IPS-18c (cell line): ENCODE measurements around the gene MAGEB1.

Experiments used
- H3K4me3 ChIP-seq: 2 replicates; pipeline ENCODE4 v1.7.0; 2013; ENCODE audit warnings: low read depth, mild to moderate bottlenecking, low read length, moderate library complexity; ENCODE audit not compliant: insufficient read depth
- H3K9me3 ChIP-seq: one replicate; pipeline ENCODE4 v1.6.1; 2013; ENCODE audit warnings: mild to moderate bottlenecking, low read length, moderate library complexity; ENCODE audit not compliant: control insufficient read depth, insufficient read depth

MAGEB1 gene

GRCh38 chrX:30246769-30247489 is at the start of gene MAGEB1:
MAGEB1 (plus strand) TSS chrX:30247146; CDS start chrX:30250494, 3,348 bp downstream.
- H3K4me3 ChIP-seq = no peak within 1 kb of the TSS
- no peaks in the 10 kb centered on the region for H3K9me3 ChIP-seq

- Histone ChIP-seq H3K4me3 (no peak overlapping the region), H3K9me3 (no peaks in the 10 kb centered on the region)
Observed at GRCh38 chrX:30212172-30212571, 34.8 kb upstream of the MAGEB1 start.

GRCh38 chrX:30215357-30215843 is 31.5 kb upstream of the MAGEB1 start, which contains the start of gene MAGEB2:
MAGEB2 (plus strand) TSS chrX:30215563; CDS start chrX:30218581, 3,018 bp downstream.
- H3K9me3 ChIP-seq = no peaks in the 10 kb centered on the region
- H3K4me3 ChIP-seq = no peak within 1 kb of the TSS; the same call in 1 of the 2 replicates

- Histone ChIP-seq H3K4me3 (no peak overlapping the region), H3K9me3 (no peaks in the 10 kb centered on the region)
Observed at GRCh38 chrX:30217465-30217864, 29.5 kb upstream of the MAGEB1 start.

- Histone ChIP-seq H3K9me3 (no peaks in the 10 kb centered on the region), H3K4me3 (no peak overlapping the region)
Observed at GRCh38 chrX:30219372-30219771, 27.6 kb upstream of the MAGEB1 start.

GRCh38 chrX:30220661-30221060 is 26.3 kb upstream of the MAGEB1 start:
- Histone ChIP-seq H3K9me3 (no peaks in the 10 kb centered on the region), H3K4me3 (no peak overlapping the region)

GRCh38 chrX:30224536-30224935 is 22.4 kb upstream of the MAGEB1 start:
- Histone ChIP-seq H3K9me3 (no peaks in the 10 kb centered on the region), H3K4me3 (no peak overlapping the region)

GRCh38 chrX:30228526-30228925 is 18.4 kb upstream of the MAGEB1 start:
- Histone ChIP-seq H3K4me3 (no peak overlapping the region), H3K9me3 (no peaks in the 10 kb centered on the region)

- Histone ChIP-seq H3K4me3 (no peak within 1 kb of the TSS), H3K9me3 (peaks cover 4% of the 10 kb centered on the region)
Observed at GRCh38 chrX:30230395-30230794, 16.6 kb upstream of the MAGEB1 start, which contains the start of gene MAGEB3. MAGEB3 (plus strand) TSS chrX:30230657; CDS start chrX:30235925, 5,268 bp downstream.

- Histone ChIP-seq H3K4me3 (no peak within 1 kb of the TSS), H3K9me3 (no peaks in the 10 kb centered on the region)
Observed at GRCh38 chrX:30241724-30242415, 5.1 kb upstream of the MAGEB1 start, which contains the start of gene MAGEB4. MAGEB4 (plus strand) TSS chrX:30242000; CDS start chrX:30242136, 136 bp downstream.

- H3K4me3 ChIP-seq = no peak overlapping the region
- no peaks in the 10 kb centered on the region for H3K9me3 ChIP-seq
Observed at GRCh38 chrX:30248854-30249253, 1.9 kb downstream of the MAGEB1 start.

- Histone ChIP-seq H3K9me3 (no peaks in the 10 kb centered on the region), H3K4me3 (no peak overlapping the region)
Observed at GRCh38 chrX:30253257-30253656, 6.3 kb downstream of the MAGEB1 start.

- no peak overlapping the region for H3K4me3 ChIP-seq
Observed at GRCh38 chrX:30259927-30260326, 13.0 kb downstream of the MAGEB1 start.

GRCh38 chrX:30261012-30261411 is 14.1 kb downstream of the MAGEB1 start:
- Histone ChIP-seq H3K4me3 (no peak overlapping the region), H3K9me3 (peaks cover 2% of the 10 kb centered on the region)

More at GRCh38 chrX:30259927-30260326, 13.0 kb downstream of the MAGEB1 start:
- peaks cover 2% of the 10 kb centered on the region for H3K9me3 ChIP-seq

GRCh38 chrX:30262763-30263162 is 15.8 kb downstream of the MAGEB1 start:
- Histone ChIP-seq H3K4me3 (no peak overlapping the region), H3K9me3 (peaks cover 2% of the 10 kb centered on the region)

GRCh38 chrX:30270639-30271038 is 23.7 kb downstream of the MAGEB1 start:
- Histone ChIP-seq H3K9me3 (no peaks in the 10 kb centered on the region), H3K4me3 (no peak overlapping the region)

- no peaks in the 10 kb centered on the region for H3K9me3 ChIP-seq
Observed at GRCh38 chrX:30275498-30275897, 28.6 kb downstream of the MAGEB1 start.

GRCh38 chrX:30278365-30278764 is 31.4 kb downstream of the MAGEB1 start:
- H3K4me3 ChIP-seq = no peak overlapping the region
- peaks cover 5% of the 10 kb centered on the region for H3K9me3 ChIP-seq

More at GRCh38 chrX:30275498-30275897, 28.6 kb downstream of the MAGEB1 start:
- no peak overlapping the region for H3K4me3 ChIP-seq
